GM21576 (cell line): ENCODE measurements around the gene ZBTB39.
"Not testable (repeated sequence)": the region's sequence is repeated elsewhere in the genome, so short reads cannot be mapped to it uniquely, and the experiment has no call there.

Experiments
- ATAC-seq: cut with Tn5 transposase; IDR thresholded peaks from one replicate; pipeline ENCODE4 v1.9.1; 2021; ENCODE audit warnings: mild to moderate bottlenecking, moderate library complexity; ENCODE audit not compliant: unreplicated experiment

ZBTB39 gene

DNA sequence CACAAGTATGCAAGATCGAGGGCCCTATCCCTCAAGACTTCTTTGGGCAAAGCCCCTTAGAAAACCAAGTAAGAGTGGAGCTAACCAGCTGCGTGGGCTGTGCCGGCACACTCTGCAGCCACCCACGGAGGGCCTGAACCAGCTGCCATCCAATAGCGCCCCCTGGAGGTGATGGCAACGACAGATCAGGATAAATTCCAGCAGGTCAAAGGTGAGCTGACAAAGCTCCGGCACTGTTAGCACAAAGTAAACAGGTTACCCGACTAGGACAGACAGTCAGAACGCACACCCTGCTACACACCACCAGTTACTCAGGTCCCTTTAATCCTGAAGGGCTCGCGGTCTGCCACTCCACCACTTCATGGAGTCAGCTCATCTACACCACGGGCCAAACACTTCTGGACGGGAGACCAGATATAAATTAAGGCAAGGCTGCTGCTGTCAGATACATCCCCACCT, 4.9 kb downstream of the ZBTB39 start:
- no peak for ATAC-seq

DNA sequence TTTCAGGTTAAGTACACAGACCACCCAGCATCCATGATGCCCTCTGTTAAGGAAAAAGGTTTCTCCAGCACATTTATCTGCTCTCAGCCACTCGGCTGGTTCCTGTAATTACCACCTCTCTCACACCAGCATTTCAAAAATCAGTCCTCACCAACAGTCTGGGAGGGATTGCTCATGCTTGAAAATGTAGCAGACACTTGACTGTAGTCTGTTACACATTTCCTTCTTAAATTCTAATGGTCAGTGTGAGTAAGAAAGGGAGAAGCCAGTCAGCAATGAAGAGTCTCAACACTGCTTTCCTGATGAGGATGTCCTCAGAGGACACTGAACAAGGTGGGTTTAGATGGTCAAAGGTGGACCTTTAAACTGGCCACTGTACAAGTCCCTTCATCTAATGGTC, 6.0 kb downstream of the ZBTB39 start:
- ATAC-seq = no peak

DNA sequence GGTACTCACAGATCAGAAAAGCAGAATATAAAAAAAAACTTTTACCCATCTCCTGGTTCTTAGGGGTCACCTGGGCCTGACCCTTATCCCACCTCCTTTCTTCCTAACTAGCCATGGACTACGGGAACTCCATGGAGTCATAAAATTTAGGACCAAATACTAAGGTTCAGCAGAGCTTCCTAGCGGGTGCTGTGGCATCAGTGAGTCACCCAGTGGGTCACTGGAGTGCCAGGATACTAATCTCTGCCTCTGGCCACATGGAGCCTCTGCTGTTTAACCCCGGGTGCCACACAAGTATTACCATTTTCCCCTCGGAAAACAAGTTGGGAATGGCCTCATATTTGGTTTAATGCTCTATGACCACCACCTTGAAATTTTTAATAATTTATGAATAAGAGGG, 6.9 kb downstream of the ZBTB39 start:
- ATAC-seq = no peak

GRCh38 chr12:56998981-56999380, 7.4 kb downstream of the ZBTB39 start:
- ATAC-seq = peak; percentile 84

DNA sequence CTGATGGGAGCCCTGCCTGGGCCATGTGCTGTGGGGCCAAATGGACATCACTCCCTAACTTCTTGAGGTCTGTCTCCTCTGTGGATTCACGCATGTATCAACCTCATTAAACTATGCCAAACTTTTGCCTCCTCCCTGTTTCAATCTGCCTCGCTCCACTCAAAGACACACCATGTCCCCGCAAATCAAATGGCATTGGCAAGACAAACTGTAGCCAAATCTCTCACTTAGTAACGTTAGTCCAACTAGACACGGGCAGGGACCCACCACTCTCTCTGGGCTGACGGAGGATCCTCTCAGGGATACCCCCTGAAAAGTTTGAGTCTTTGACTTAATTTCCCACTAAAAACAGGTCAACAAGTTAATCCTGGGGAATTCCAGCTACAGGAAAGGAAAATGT, 8.0 kb downstream of the ZBTB39 start:
- no peak for ATAC-seq

- ATAC-seq = no peak
Measured at GRCh38 chr12:56996793-56997545, 9.4 kb downstream of the ZBTB39 start.

DNA sequence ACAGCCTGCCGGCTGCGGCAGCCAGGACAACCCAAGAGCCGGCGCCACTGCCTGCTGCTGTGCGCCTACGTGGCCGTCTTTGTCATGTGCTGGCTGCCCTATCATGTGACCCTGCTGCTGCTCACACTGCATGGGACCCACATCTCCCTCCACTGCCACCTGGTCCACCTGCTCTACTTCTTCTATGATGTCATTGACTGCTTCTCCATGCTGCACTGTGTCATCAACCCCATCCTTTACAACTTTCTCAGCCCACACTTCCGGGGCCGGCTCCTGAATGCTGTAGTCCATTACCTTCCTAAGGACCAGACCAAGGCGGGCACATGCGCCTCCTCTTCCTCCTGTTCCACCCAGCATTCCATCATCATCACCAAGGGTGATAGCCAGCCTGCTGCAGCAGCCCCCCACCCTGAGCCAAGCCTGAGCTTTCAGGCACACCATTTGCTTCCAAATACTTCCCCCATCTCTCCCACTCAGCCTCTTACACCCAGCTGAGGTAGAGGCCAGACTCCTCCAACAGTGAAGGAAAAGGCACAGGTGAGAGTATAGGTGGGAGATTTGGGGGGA, 10.3 kb downstream of the ZBTB39 start:
- no peak for ATAC-seq

DNA sequence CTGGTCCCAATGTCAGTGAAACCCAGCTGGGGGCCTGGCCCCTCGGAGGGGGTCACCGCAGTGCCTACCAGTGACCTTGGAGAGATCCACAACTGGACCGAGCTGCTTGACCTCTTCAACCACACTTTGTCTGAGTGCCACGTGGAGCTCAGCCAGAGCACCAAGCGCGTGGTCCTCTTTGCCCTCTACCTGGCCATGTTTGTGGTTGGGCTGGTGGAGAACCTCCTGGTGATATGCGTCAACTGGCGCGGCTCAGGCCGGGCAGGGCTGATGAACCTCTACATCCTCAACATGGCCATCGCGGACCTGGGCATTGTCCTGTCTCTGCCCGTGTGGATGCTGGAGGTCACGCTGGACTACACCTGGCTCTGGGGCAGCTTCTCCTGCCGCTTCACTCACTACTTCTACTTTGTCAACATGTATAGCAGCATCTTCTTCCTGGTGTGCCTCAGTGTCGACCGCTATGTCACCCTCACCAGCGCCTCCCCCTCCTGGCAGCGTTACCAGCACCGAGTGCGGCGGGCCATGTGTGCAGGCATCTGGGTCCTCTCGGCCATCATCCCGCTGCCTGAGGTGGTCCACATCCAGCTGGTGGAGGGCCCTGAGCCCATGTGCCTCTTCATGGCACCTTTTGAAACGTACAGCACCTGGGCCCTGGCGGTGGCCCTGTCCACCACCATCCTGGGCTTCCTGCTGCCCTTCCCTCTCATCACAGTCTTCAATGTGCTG, 11.0 kb downstream of the ZBTB39 start:
- no peak for ATAC-seq

GRCh38 chr12:56994231-56994746, 12.1 kb downstream of the ZBTB39 start:
- ATAC-seq = no peak

DNA sequence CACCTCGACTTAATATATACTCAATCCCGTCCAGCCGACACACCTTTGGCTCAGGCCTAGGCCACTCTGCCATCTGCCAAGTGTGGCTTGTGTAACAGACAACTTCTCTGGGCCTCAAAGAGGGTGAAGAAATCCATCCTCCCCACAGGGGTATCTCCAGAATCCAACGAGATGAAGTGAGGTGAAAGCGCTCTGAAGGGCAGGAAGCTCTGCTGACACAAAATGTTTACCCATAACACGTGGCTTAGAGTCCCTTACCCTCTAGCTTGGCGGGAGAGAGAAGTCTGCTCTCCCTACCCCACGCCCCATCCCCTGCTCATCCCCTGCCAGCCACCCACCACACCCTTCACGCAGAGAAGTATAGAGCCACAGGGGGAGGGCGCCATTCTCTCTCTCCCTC, 13.0 kb downstream of the ZBTB39 start:
- ATAC-seq = no peak

DNA sequence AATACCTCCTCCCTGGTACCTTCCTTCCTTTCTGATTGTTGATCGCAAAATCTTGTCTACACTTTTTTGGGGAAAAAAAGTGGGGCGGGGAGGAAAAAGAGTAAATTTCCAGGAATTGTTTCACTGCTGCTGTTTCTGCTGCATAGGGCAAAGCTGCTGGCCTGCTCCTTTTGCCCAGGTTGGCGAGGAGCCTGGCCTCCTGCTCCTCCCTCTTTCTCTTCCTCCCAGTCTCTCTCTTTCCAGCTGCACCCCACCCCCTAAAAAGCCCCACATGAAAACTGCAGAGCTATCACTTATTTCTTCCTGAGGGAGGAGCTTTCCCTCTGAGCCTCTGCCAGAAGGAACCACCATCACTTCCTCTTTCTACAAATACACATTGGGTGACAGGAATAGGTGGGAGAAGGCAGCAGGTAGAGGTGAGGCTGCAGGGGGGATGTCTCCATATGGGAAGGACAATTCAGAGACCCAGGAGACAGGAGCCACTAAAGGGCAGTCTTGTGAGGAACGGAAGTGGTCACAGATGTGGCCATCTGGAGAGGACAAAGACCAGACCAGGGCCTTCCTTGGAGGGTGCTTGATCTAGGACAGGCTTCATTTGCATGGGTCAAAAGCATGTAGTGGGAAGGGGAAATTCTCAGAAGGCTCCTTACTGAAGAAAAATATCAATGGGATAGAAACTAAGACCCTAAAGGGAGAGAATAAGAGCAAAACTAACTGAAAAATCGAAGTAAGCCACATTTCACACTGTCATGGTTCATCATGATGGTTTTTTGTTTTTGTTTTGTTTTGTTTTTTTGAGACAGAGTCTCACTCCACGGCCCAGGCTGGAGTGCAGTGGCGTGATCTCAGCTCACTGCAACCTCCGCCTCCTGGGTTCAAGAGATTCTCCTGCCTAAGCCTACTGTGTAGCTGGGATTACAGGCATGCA, 14.8 kb downstream of the ZBTB39 start:
- no peak for ATAC-seq

DNA sequence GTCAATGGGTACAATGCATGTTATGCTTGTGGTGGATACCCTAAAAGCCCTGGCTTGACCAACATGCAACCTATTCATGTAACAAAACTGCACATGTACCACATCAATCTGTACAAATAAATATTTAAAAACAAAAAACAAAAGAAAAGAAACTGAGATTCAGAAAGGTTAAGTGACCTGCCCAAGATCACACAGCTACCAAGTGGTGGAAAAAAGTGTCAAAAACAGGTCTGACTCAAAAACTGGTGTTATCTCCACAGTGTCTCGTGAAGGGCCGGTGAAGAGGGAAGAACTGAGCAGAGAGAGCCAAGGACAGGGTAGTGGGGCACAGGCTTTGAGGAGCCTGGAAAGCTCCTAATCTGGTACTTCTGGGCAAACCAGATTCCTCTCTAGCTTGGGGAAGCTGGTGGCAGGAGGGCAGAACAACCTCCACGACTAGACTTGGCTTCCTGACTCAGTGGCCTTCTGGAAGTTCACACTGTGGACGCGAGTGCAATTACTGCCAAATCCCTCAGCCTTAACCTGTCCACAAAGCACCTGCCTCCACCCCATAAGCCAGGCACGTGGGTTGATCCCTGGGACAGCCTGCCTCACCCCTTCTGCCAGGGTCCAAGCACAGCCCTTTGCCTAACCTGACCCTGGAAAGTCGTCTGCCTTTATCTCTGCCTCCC, 15.6 kb downstream of the ZBTB39 start:
- ATAC-seq = no peak

- no peak for ATAC-seq
Measured at GRCh38 chr12:56989861-56990610, 16.3 kb downstream of the ZBTB39 start.

DNA sequence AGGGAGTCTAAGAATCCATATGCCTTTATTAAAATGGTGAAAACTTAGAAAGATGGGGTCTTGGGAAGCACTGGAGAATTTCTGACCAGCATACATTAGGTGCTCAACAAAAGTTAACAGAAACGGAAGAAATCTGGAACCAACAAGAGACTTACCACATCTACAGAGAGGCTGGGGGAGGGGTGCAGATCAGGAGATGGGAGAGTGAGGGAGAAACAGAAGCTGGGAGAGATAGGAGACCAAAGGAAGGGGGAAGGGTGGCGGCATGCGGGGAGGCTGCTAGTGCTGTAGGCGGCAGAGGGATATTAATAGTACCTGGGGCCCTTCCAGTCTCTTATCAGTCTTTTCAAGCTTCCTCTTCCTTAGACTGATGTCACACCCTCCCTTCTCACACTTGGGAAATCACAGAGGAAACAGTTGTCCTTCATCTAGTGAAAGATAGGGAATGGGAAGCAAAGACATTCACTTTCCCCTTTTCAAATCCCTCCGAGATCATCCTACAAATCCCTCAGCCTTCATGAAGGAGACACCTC, 18.1 kb downstream of the ZBTB39 start:
- no peak for ATAC-seq

- ATAC-seq = no peak
Measured at GRCh38 chr12:56987551-56988053, 18.7 kb downstream of the ZBTB39 start.

- no peak for ATAC-seq
Measured at GRCh38 chr12:56987011-56987410, 19.3 kb downstream of the ZBTB39 start.

DNA sequence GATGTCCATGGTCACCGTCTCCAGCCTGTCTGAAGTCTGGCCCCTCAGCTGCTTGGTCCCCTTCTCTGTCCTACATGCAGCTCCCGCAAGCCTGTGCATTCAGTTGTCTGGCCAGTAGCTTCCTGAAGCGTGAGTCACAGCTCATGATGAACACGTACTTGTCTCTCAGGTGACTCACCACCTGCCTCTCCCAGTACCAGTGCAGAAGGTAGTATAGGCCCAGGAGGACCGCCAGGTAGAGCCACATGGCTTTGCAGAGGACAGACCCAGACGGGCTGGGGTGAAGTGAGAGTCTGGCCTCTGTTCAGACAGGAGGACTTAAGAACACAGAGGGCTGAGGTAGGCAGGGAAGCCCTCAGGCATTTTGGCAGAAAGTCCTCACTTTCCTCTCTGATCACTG, 20.6 kb downstream of the ZBTB39 start:
- ATAC-seq = not testable (repeated sequence)

GRCh38 chr12:56983386-56983785, 23.0 kb downstream of the ZBTB39 start:
- ATAC-seq = no peak
